Kidney (tissue), 14 donors: ENCODE data around the gene SEC24C. TPM values are rescaled to one million over a fixed set of nuclear protein-coding genes. Genes with fewer than 3 reads are reported as not detected.

Experiments
- DNase-seq, 5 donors: peaks; one replicate each; pipeline ENCODE4 v3.0.0-alpha.2; 2013 to 2020
- FAIRE-seq: peaks from 2 replicates; lab custom pipeline; 2012; peaks lifted over from hg19 to GRCh38; lab: Jason Lieb, UNC
- H3K27ac ChIP-seq, 2 donors: one replicate each; pipeline ENCODE4 v1.7.0; 2013; ENCODE audit warnings: low read depth in 2 of 2, low read length in 2 of 2, inconsistent platforms in 1 of 2
- H3K27me3 ChIP-seq: one replicate; pipeline ENCODE4 v1.7.1; 2013; ENCODE audit warnings: low read length, inconsistent platforms; ENCODE audit not compliant: control insufficient read depth, insufficient read depth
- H3K36me3 ChIP-seq, 3 donors: one replicate each; pipeline versions ENCODE4 v1.7.0 to v1.7.1; 2013; ENCODE audit warnings: low read length in 3 of 3, control low read depth in 1 of 3, inconsistent platforms in 1 of 3; ENCODE audit not compliant: insufficient read depth in 3 of 3, control insufficient read depth in 2 of 3
- H3K4me1 ChIP-seq, 3 donors: one replicate each; pipeline versions ENCODE4 v1.7.0 to v1.7.1; 2013; ENCODE audit warnings: low read length in 3 of 3, inconsistent platforms in 1 of 3, low read depth in 1 of 3; ENCODE audit not compliant: control insufficient read depth in 2 of 3, insufficient read depth in 2 of 3
- H3K4me3 ChIP-seq, 3 donors: one replicate each; pipeline versions ENCODE4 v1.7.0 to v1.8.1; 2013; ENCODE audit warnings: low read length in 3 of 3, control low read depth in 1 of 3, inconsistent platforms in 1 of 3
- H3K9ac ChIP-seq, 3 donors: one replicate each; pipeline versions ENCODE4 v1.7.0 to v1.7.1; 2013; ENCODE audit warnings: low read length in 3 of 3, control low read depth in 1 of 3, inconsistent platforms in 1 of 3
- H3K9me3 ChIP-seq, 3 donors: one replicate each; pipeline versions ENCODE4 v1.7.0 to v1.7.1; 2013; ENCODE audit warnings: low read length in 3 of 3, control low read depth in 1 of 3, inconsistent platforms in 1 of 3; ENCODE audit not compliant: control insufficient read depth in 2 of 3, insufficient read depth in 1 of 3
- intact Hi-C: fragments of 100-400 bp; cut with DNase I; formaldehyde crosslinking; loops from one replicate; pipeline ENCODE4 v1.11.1; 2022
- polyA plus RNA-seq: library from polyadenylated mRNA; stranded (reverse); fragments of 350-450 nt; fragmentation: Illumina TruSeq; extraction: RNeasy Lipid Tissue Mini Kit (QIAGEN cat#74804); gene quantifications from one replicate; pipeline ENCODE4 v1.2.3, GENCODE V29; 2014; ENCODE audit warnings: low read depth, low replicate concordance; ENCODE audit not compliant: insufficient read depth
- total RNA-seq: library from RNA; stranded (reverse); fragmentation: NEBNext Ultra II Directional; extraction: Animal tissue kit (Norgen Biotek cat#: 25700); gene quantifications from one replicate; pipeline ENCODE4 v1.2.1, GENCODE V29; 2021
- TF ChIP-seq, protein P1 (sequence below): IDR thresholded peaks from 3 replicates; pipeline ENCODE4 v1.5.1; 2012; ENCODE audit warnings: mild to moderate bottlenecking, moderate library complexity, borderline replicate concordance; ENCODE audit not compliant: insufficient read depth; ENCODE audit errors: extremely low read depth
- donor health status: control.
- donor health status: control.
- donor health status: control.
- donor health status: control.
- donor health status: control.
- donor health status: DM: yes; HTN: yes; CAD: no.
- donor health status: Normal renal cell carcinoma (clear cell type).

Gene SEC24C
- total and polyA plus RNA-seq, 2 donors from 2014 or later, result 39.2 to 66.9 TPM

- no peak for DNase-seq
- TF ChIP-seq, protein P1, sequence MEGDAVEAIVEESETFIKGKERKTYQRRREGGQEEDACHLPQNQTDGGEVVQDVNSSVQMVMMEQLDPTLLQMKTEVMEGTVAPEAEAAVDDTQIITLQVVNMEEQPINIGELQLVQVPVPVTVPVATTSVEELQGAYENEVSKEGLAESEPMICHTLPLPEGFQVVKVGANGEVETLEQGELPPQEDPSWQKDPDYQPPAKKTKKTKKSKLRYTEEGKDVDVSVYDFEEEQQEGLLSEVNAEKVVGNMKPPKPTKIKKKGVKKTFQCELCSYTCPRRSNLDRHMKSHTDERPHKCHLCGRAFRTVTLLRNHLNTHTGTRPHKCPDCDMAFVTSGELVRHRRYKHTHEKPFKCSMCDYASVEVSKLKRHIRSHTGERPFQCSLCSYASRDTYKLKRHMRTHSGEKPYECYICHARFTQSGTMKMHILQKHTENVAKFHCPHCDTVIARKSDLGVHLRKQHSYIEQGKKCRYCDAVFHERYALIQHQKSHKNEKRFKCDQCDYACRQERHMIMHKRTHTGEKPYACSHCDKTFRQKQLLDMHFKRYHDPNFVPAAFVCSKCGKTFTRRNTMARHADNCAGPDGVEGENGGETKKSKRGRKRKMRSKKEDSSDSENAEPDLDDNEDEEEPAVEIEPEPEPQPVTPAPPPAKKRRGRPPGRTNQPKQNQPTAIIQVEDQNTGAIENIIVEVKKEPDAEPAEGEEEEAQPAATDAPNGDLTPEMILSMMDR, result no peak
- Histone ChIP-seq H3K36me3 (peaks cover 0 to 2% (median 0%) of the 10 kb centered on the region in 3 donors), H3K9me3 (no peaks in the 10 kb centered on the region), H3K9ac (no peak overlapping the region), H3K27ac (no peak overlapping the region), H3K4me1 (peaks cover 2 to 11% (median 3%) of the 10 kb centered on the region in 3 donors), H3K27me3 (no peaks in the 10 kb centered on the region), H3K4me3 (no peak overlapping the region)
- no peak for FAIRE-seq
- intact Hi-C loops, result no loop called here
Observed at GRCh38 chr10:73780301-73780700, 36.1 kb downstream of the SEC24C start.

GRCh38 chr10:73780966-73781365 is 36.8 kb downstream of the SEC24C start:
- no peaks in the 10 kb centered on the region for H3K9me3 ChIP-seq
- TF ChIP-seq, protein P1, result no peak
- peak overlapping the region; percentile 46 to 81 (median 52) for H3K9ac ChIP-seq
- no peaks in the 10 kb centered on the region for H3K27me3 ChIP-seq
- H3K36me3 ChIP-seq, result no peaks in the 10 kb centered on the region
- H3K27ac ChIP-seq, result no peak overlapping the region
- FAIRE-seq (no peak), DNase-seq (peak in 2 of 5 donors; percentile 7 to 27)
- intact Hi-C loops, result no loop called here
- peaks cover 2 to 11% (median 3%) of the 10 kb centered on the region in 3 donors for H3K4me1 ChIP-seq
- peak overlapping the region; percentile 88 to 92 (median 89) for H3K4me3 ChIP-seq

GRCh38 chr10:73781548-73781878 is 37.3 kb downstream of the SEC24C start:
- no peak for FAIRE-seq
- H3K9me3 ChIP-seq, result no peaks in the 10 kb centered on the region
- H3K27ac ChIP-seq, result peak overlapping the region; percentile 92 to 95
- peaks cover 2 to 14% (median 4%) of the 10 kb centered on the region in 3 donors for H3K4me1 ChIP-seq
- TF ChIP-seq, protein P1, result no peak
- H3K4me3 ChIP-seq, result peak overlapping the region; percentile 88 to 92 (median 89)
- peak overlapping the region; percentile 46 to 81 (median 52) for H3K9ac ChIP-seq
- H3K27me3 ChIP-seq, result no peaks in the 10 kb centered on the region
- DNase-seq, result no peak
- intact Hi-C loops, result no loop called here
- H3K36me3 ChIP-seq, result no peaks in the 10 kb centered on the region
